Astrocyte of the cerebellum (primary cell): Measurements from ENCODE around the gene DYRK1A.

Source experiments
- DNase-seq: peaks from one replicate; pipeline ENCODE4 v3.0.0-alpha.2; 2011; ENCODE audit warnings: low read depth
- H3K4me3 ChIP-seq: 2 replicates; pipeline ENCODE4 v1.5.1; 2011; ENCODE audit warnings: mild to moderate bottlenecking, low read depth, low read length, moderate library complexity
- in situ Hi-C: cut with HindIII; loops from 2 replicates; pipeline ENCODE4 v1.10.0; 2017; ENCODE audit warnings: low sequenced_read_pairs
- TF ChIP-seq, protein P1 (sequence below): IDR thresholded peaks from 2 replicates; pipeline ENCODE4 v1.5.1; 2012; ENCODE audit warnings: low read length, low read depth, moderate library complexity, mild to moderate bottlenecking; ENCODE audit errors: missing control alignments

The DYRK1A gene

GRCh38 chr21:37474342-37474741 lies 107.8 kb downstream of the DYRK1A start:
- in situ Hi-C loops: no loop called here
- TF ChIP-seq, protein P1, sequence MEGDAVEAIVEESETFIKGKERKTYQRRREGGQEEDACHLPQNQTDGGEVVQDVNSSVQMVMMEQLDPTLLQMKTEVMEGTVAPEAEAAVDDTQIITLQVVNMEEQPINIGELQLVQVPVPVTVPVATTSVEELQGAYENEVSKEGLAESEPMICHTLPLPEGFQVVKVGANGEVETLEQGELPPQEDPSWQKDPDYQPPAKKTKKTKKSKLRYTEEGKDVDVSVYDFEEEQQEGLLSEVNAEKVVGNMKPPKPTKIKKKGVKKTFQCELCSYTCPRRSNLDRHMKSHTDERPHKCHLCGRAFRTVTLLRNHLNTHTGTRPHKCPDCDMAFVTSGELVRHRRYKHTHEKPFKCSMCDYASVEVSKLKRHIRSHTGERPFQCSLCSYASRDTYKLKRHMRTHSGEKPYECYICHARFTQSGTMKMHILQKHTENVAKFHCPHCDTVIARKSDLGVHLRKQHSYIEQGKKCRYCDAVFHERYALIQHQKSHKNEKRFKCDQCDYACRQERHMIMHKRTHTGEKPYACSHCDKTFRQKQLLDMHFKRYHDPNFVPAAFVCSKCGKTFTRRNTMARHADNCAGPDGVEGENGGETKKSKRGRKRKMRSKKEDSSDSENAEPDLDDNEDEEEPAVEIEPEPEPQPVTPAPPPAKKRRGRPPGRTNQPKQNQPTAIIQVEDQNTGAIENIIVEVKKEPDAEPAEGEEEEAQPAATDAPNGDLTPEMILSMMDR: no peak
- no peak for DNase-seq
- no peak overlapping the region for H3K4me3 ChIP-seq

DNA sequence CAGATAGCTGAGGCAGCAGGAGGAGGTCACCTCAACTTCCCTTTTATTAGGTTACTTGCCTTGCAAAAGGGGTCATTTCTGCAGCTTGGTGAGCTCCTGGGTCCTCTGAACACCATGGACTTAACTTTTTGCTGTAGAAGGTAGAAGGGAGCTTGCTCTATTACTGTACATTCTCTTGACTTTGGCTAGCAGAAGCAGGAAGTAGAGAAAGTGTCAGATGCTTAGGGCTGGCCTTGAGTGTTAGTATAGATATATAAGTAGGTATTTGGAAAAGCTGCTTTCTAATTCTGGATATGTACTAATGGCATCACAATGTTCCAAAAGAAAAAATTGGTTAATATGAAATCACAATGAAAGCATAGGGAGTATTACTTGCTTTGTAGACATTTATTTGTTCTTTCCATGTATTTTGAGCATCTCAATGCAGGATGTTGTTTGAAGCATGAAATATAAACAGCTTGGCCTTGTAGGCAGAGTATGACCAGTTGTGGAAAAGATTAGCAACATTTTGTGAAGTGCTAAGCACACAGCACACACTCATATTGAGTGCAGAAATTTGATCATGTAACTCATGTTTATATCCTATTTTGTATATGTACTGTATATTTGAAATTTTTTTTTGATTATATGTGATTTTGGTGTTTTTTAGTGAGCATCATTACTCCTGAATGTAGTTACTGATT lies 108.8 kb downstream of the DYRK1A start:
- in situ Hi-C loops: no loop called here
- H3K4me3 ChIP-seq: no peak overlapping the region
- TF ChIP-seq, protein P1: no peak
- DNase-seq: no peak

DNA sequence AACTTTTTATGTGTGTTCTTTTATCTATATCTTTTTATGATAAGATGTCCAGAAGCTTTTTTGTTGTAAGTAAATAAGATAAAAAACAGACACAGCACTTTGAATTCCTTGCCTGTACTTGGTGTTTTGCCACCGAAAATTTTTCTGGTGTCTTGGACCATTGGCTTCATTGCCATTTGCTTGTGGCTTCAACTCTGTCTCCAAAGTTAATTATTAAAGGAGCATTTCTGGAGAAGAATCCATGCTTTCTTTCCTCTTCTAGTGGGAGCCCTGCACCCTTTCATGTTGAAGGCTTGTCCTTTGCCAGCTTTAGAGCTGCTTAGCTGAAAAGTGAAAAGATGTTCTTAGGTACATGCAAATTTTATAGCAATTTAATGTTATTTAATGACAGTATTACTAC lies 112.2 kb downstream of the DYRK1A start:
- no peak for DNase-seq
- H3K4me3 ChIP-seq: no peak overlapping the region
- in situ Hi-C loops: no loop called here
- TF ChIP-seq, protein P1: no peak

GRCh38 chr21:37483776-37484175 lies 117.2 kb downstream of the DYRK1A start:
- no peak overlapping the region for H3K4me3 ChIP-seq
- DNase-seq: no peak
- in situ Hi-C loops: no loop called here
- TF ChIP-seq, protein P1: no peak

DNA sequence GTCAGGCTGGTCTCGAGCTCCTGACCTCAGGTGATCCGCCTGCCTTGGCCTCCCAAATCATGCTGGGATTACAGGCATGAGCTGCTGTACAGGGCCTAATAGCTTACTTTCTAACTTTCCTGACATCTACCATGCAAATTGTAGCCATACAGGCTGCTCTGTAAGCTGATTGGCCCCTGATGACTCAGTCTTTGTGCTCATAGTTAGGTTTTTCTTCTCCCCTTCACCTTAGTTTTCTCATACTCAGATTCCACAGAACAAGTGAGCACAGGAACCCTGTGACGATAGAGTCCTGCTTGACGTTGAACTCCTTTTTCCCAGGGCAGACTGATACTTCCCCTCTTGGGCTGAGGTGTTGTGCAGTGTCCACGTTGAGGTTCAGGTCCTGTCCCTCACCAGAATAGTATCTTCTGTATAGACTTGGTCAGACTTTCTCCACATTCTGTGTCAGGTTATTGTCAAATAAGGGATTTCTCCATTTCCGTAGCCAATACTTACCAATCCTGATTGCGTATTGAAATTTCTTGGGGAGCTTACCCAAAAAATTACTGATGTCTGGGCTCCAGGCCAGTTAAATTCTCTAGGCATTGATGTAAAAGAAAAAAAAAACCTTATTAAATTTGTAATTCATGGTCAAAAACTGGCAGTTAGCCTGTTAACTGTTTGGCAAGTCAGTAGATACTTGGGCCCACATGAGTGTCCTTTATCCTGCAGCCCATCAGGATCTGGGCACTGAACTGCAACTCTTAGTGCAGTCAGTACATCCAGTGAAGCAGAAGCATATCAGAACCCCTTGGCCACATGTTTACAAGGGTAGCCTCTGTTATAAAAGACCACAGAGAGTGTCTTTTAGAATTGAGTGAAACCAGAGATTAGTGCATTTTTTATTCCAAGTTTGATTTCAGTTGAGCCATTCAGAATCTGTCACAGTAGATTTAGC lies 118.2 kb downstream of the DYRK1A start:
- H3K4me3 ChIP-seq: no peak overlapping the region
- DNase-seq: no peak
- in situ Hi-C loops: no loop called here
- TF ChIP-seq, protein P1: no peak

DNA sequence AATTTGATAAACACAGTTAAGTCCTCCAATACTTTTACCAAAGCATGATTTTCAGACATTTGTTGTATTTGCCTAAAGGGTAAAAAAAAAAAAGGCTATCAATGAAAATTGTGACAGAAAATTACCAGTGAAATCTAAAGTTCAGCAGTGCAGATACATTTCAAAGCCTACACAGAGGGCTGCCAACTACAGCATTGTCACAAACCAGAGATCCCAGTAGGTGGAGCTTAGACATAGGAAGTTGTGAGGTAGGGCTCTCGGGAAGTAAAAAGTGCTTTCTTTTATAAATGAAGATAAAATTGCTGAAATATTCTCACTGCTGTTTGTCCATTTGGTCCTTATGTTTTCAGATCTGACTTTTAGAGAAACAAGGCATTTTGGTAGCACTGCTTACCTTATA lies 123.0 kb downstream of the DYRK1A start:
- in situ Hi-C loops: no loop called here
- TF ChIP-seq, protein P1: no peak
- no peak overlapping the region for H3K4me3 ChIP-seq
- no peak for DNase-seq
